ENCODE measurements around the gene FCER1G.

The FCER1G gene

DNA sequence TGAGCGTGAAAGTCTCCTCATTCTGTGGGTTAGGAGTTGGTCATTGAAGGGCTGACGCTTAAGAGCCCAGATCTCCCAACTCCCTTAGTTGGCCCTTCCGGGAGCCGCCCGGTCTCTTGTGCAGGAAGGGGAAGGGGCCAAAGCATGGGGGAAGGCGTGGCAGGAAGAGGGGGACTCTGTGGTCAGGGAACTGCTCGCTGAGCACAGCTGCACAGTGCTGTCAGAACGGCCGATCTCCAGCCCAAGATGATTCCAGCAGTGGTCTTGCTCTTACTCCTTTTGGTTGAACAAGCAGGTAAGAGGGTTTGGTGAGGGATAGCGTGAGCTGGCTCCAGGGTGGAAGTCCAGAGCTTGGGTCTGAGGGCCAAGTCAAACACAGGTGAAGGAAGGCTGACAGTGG lies at the start of gene FCER1G:
Gene FCER1G (plus strand): TSS at position 220 of the 400 bp plus-strand sequence. CDS start 27 bp downstream, at position 247.
- no peak for DNase-seq (ENCODE audit: low read depth)

DNA sequence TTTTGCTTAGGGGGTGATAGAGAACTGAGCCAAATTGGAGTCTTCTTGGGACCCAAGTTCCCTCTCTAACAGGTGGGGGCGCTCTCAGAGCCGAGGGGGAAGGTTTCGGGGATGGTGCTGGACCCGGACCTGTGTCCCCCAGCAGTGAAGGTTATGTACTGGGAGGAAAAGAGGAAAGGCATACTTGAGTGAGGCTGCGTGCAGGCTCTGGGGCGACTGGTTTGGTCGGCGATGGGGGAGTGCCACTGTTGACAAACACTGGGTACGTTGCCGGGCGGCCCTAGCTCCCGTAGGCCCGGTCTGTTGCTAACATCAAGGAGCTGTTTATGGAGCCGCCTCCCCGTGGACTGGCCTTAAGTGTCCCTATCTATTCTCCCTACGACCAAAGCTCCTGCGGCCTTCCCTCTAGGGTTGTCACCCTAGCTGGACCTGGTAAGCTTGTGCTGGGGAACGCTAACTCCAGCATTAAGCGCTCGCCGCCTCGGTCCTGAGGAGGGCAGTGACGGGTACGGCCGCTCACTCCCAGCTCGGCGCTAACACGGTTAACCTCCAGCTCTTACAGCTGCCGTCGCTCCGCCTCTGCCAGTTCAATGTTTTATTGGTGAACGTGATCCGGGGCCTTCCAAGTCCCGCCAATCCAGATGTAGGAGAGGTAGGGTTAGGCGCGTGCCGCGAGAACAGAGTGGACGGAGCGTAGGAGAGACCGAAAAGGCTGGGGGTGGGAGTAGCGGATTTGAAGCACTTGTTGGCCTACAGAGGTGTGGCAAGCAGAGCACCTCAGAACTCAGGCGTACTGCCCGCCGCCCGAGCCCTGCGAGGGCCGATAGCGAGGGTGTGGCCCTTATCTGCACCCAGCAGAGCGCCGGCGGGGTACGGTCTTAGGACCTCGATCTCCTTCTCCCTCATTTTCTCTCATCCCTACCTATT lies 49.1 kb upstream of the FCER1G start, which contains the start of gene PPOX:
Gene PPOX (plus strand): TSS at position 685 of the 927 bp plus-strand sequence. CDS start 422 bp downstream, outside the sequence.
- peak; percentile 99 for DNase-seq (ENCODE audit: low read depth)

DNA sequence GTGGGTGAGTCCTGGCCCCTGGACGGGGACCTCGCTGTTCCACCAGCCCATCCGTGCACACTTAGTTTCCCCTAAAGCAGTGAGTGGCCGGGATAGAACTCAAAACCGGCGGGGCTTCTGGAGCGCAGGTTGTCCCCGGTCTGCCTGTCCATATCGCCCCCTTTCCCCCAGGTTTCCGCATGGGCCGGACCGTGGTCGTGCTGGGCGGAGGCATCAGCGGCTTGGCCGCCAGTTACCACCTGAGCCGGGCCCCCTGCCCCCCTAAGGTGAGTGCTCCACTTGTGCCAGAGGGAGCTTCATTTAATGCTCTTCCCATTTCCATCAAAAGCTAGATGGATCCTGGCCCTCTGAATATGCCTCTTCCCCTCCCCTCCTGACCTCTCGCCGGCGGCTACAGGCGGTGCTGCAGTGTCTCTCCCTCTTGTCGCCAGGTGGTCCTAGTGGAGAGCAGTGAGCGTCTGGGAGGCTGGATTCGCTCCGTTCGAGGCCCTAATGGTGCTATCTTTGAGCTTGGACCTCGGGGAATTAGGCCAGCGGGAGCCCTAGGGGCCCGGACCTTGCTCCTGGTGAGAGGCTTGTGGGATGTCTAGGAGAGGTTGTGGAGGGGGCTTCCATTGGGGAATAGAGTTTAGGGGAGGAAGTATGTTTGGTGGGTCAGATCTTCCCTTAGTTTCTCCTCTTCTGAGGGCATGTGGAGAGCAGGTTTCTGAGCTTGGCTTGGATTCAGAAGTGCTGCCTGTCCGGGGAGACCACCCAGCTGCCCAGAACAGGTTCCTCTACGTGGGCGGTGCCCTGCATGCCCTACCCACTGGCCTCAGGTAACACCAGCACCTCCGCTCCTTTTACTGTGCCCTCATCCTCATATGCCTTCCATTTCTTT lies 48.2 kb upstream of the FCER1G start:
- peak; percentile 13 for DNase-seq (ENCODE audit: low read depth)

DNA sequence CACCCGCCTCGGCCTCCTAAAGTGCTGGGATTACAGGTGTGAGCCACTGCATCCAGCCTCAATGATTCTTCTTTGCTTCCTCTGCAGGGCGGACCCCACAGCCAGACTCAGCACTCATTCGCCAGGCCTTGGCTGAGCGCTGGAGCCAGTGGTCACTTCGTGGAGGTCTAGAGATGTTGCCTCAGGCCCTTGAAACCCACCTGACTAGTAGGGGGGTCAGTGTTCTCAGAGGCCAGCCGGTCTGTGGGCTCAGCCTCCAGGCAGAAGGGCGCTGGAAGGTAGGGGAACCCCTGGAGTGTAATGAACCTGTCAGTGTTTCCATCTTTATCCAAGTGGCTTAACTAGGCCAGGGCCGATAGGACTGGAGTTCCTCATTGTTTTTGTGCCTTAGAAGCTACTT lies 46.2 kb upstream of the FCER1G start:
- DNase-seq (ENCODE audit: low read depth): no peak

DNA sequence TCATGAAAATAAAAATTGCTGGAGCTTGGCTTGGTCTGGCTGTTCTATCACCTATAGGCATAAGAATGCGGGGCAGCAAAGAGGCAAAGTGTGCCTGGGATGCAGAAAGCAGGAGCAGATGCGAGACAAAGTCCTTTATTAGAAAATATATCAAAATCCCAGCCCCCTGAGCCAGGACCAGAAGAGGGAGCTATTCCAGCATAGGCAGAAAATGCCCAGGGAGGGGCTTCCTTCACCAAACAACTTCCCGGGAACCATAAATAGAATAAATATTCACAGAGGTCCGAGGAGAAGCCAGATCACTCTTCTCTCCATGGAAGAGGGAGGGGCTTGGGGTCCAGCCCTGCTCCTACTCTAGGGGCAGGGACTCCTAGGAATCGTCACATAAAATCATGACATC lies 43.9 kb upstream of the FCER1G start:
- DNase-seq (ENCODE audit: low read depth): no peak

DNA sequence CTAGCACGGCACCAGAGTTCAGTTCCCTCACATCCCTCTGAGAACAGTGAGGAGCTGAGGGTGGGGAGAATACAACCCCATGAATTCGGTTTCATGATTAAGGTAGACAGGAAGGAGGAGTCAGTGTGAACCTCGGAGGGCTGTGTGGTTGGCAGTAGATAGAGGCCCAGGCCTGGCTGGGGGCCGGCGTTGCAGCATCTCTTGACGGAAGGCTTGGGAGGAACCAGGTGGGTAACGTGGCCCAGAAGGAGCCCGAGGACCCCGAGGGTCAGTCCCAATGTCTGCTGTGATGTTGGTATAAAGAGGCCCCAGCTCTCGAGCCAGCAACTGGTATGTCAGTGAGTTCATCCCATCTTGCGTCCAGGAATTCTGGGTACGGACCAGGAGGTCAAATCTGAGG lies 43.4 kb upstream of the FCER1G start:
- no peak for DNase-seq (ENCODE audit: low read depth)

DNA sequence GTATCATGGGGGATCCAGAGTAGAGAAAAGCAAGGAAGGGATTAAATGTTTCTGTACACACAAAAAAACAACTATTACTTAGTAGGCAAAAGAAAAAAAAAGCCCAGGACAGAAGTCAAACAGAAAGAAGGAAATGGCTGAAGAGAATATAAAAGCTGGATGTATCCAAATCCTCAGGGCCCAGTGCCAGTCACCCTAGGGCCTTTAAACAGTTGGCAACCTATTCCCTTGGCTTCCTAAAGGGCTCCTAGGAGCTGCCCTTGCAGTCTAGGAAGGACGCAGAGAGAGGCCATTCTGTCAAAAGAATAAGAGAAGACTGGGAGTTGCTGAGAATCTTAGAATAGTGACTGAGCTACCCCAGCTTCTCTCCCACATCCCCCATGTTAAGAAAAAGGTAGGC lies 42.7 kb upstream of the FCER1G start:
- DNase-seq (ENCODE audit: low read depth): no peak

DNA sequence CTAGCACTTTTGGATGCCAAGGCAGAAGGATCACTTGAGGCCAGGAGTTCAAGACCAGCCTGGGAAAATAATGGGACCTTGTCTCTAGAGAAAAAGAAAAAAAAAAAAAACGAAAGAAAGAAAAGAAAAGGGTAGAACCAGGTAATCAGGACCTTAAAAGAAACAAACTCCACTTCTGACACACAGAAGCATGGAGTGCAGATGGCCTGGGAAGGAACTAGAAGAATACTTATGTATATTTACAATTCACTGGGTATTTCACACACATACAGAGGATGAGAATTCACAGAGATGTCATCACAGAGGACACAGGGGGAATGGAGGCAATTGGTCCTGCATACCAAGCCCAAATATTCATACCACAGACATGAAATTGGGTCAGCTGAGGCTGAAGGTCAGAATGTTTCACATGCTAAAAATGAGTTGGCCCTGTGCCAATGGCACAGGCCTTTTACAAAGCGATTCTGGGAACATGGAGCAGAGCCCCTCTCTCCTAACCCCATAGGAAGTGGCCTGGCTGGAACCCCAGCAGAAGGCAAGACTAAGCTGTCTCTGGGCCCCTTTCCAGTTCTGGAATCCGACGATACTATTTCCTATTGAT lies 42.2 kb upstream of the FCER1G start:
- peak; percentile 93 for DNase-seq (ENCODE audit: low read depth)

DNA sequence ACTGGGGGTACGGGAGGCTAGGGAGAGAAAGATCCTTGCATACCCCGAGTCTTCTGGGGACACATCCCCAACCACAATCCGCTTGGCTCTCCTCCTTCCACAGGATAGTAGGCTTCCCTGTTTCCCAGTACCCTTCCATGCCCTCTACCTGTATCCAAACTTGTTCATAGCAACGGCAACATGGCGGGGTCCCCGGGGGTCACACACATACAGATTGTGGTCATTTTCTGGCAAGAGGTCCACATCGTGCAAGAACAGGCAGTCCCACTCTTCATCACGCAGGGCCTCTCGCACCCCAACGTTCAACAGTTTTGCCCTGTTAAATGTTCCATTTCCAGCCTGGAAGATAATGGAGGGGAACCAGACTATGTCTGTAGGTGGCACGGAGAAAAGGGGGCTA lies 41.4 kb upstream of the FCER1G start:
- no peak for DNase-seq (ENCODE audit: low read depth)

DNA sequence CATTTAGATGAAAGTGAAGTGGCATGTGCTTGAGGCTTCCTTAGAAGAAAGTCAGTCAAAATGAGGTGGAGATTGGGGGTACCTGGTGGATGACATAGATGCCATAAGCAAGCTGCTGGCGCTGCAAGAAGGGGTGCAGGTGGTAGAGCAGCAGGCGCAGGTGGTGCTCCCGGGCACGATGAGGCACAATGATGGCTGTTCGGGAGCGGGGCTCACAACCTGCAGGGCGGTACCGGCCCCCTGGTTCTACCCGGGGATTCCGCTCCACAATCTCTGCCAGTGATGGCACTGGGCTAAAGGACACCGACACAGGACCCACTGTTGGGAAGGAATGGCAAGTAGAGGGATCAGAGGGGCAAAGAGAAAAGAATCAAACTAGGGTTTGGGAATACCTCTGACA lies 40.2 kb upstream of the FCER1G start:
- no peak for DNase-seq (ENCODE audit: low read depth)

DNA sequence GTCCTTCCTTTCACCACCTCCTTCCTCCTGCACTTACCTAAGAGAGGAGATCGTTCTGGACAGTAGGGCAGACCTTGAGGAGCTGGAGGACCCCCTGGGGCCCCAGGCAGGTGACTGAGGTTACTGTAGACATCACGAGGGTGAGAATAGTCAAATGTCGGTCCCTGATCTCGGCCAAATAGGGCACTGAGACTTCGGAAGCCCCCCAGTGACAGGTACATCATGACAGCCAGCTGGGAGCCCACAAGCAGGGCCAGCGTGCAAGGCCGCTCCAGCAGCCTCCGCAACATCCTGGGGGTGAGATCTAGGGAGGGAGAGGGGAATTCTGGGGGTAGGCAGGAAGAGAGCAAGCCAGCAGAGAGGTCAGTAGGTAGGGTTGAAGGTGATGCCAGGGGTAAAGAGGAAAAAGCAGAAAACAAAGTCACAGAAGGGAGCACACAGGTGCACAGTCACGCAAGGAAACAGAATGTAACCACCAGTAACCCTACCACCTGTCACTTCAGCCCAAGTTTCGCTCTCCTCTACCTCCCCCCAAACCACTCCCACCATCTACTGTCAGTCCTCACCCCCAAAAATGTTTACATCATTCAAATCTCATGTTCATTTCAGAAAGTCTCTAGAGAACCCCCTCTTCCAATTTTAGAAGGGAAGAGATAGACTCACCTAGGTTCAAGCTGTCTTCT lies 39.2 kb upstream of the FCER1G start:
- no peak for DNase-seq (ENCODE audit: low read depth)

DNA sequence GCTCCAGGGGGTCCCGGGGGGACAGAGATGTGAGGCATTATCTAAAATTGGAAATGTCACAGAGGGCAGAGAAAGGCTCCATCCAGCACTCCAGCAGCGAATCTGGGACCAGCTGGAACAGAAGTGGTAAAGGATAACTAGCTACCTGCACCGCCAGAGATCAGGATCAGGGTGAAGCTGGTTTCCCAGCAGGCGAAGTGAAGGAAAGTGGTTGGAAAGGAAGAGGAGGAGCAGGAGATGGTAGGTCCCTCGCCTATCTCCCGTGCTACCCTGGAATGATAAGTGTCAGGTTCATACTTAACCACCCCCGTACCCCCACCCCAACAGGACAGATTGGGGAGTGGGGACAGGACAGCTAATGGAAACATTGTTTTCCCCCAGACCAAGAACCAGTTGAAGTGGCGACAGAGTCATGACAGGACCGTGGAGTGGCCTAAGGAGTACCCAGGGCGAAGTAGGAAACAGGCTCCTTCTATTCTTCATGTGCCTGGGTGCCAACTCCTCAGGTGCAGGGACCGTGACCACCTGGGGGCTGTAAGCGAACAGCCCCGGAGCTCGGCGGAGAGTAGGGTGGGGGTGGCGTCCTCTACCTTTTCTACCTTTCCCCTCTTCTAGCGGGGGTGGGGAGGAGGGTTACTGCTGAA lies 38.5 kb upstream of the FCER1G start:
- DNase-seq (ENCODE audit: low read depth): no peak

DNA sequence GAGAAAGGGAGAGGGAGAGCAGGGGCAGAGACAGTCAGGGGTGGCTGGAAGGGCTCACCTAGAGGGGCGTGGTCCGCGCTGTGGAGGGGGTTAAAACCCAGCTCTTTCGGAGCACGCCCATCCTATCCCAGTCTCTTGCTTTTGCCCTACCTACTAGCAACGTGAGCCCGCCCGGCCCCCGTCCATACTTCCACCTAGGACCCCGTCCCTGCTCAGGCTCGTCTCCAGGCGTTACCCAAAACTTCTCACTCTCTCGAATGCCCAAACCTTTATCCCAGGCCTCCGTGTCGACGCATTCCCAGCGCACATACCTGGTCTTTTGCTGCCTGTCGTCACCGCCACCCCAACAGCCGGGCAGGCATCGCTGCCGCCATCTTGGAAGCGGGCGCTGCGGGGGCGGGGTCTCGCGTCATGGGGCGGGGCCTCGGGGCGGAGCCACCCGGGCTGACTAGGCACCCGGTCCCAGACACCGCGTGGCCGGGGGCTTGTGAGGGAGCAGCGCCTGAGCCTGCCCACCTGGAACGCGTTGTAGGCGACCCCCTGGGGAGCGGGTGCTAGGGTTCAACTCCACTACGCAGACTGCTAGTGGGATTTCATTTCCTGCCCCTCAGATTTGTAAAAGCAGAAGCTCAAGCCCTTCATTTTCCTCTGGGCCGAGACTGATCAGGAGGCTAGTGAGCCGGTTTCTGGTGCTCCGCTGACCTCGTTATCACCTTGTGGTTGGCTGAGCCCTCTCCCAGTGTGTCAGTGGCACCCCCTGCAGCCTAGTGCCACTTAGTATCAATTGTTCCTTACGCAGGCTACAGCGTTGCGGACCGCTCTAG lies 37.8 kb upstream of the FCER1G start, which contains the start of gene B4GALT3:
Gene B4GALT3 (minus strand): TSS at position 396 of the 824 bp plus-strand sequence. CDS start 1,447 bp downstream, outside the sequence.
- DNase-seq (ENCODE audit: low read depth): peak; percentile 75

DNA sequence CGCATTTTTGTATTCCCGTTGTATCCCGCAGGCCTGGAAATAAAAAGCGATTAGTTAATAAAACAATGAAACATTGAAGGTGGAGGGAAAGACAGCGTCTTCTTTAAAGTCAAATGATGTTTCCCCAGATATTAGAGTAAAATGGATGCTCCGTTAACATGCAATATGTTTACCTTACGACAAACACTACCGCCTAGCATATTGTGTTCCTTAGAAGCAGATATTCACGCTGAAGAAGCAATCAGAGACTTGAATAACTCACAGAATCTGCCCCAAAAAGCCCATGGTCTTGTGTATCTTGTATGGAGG lies 37.2 kb upstream of the FCER1G start:
- DNase-seq (ENCODE audit: low read depth): no peak

DNA sequence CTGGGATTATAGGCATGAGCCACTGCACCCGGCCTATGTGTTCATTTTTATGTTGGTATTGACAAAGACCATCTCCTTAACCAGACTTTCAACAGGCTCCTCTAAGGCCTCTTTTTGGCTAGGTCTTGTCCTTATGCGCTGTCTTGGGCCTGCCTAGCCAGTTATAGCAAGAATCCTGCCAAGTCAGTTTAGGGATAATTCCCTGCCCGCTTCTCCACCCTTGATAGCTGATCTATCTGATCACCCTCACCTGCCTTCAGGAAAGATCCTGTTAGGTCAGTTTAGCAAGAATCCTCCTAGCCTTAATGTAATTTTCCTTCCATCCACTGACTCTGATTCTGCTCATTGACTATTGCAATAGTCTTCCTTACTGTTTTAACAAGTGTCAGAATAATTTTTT lies 35.4 kb upstream of the FCER1G start:
- no peak for DNase-seq (ENCODE audit: low read depth)

DNA sequence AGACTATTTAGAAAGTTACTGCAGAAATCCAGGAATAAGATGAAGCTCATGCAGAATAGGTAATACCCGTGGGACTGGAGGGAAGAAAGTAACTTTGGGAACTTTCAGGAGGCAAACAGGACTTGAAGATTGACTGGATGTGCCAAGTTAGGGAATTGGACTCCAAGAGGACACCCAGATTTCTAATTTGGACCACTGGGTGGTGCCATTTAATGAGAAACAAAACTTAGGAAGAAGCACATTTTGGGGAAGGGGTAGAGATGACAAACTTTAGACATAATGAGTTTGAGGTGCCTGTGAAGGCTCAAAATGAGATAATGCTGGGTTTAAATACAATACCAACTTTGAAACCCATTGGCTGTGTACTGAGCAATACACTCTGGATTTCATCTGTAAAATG lies 34.5 kb upstream of the FCER1G start:
- peak; percentile 29 for DNase-seq (ENCODE audit: low read depth)

DNA sequence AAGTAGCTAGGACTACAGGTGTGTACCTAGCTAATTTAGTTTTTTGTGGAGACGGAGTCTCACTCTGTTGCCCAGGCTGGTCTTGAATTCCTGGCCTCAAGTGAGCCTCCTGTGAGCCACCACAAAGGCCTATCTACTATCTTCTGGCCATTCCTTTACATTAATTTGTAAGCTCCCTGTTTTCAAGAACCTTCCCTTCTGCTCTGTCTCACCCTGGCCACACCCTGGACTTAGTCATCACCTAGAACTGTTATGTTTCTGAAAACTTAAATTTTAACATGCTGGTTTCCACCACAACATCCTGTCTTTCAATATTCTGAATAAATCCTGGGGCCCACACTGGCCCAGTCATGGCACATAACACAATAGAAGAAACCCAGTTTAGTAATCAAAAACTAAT lies 32.9 kb upstream of the FCER1G start:
- DNase-seq (ENCODE audit: low read depth): peak; percentile 66

DNA sequence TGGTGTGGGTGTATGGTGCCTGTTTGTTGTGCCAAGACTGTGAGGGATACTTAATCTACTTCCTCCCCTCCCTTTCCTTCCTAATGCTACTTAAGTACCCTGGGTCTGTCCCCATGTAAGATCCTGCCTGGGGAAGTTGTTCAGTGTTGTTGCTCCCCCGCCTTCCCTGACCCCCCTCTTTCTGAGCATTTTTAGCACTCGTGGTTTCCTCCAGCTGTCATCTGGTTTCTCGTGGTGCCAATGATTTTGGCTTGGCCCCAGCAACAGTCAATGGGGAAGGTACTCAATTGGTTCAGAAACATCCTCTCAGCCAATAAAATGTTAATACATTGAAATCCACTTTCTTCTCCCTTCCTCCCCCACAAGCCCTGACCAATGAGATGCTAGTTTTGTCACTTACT lies 29.8 kb upstream of the FCER1G start:
- peak; percentile 67 for DNase-seq (ENCODE audit: low read depth)

DNA sequence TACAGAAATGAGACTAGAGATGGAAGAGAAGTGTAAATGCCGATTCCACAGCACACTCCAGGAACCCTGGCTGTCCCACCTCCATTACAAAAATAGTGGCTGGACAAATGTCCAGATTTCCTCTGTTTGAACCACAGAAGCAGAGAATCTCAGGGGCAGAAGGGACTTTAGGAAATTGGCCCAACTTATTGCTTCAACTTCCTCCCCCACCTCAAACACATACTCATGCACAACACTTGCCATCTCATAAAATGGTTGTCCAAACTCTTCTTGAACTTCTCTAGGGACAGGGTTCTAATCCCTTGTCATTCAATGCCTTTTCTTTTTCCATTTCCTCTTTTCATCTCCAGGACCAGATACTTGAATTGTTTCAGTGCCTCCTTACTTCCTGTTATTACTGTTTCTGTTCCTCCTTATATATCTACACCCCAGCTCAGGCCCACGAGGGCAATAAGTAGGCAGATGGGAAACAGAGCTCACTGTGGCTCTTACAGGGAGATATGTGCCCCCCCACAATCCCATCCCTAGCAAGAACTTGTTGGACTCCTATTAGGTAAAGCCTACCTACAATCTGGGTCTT lies 29.3 kb upstream of the FCER1G start:
- no peak for DNase-seq (ENCODE audit: low read depth)

DNA sequence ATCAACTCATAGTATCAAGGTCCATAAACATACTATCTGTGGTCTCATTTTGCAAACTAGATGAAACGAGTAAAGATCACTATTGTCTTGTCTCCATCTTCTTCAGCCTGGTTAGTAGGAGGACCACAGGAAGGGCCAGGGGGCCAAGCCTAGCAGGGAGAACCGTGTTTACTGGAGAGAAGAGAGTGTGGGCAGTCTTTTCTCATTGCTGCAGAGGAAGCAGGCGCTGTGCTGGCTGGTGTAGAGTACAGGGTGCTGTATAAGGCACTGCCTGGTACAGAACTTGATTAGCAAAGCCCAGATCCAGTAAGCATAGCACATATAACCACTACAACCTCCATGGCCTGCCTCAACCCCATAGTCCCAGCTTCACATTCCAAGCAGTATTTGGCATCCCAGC lies 27.8 kb upstream of the FCER1G start:
- DNase-seq (ENCODE audit: low read depth): no peak
